Right lobe of liver (tissue), 6 donors: ENCODE measurements around the gene GPR142. TPM values are rescaled to one million over a fixed set of nuclear protein-coding genes. Genes with fewer than 3 reads are reported as not detected.

ENCODE experiments used
- ATAC-seq, 4 donors: fragments of 200-7000 bp; cut with Tn5 transposase; one replicate each; pipeline ENCODE4 v1.9.1; 2020; ENCODE audit warnings: mild to moderate bottlenecking in 4 of 4, moderate library complexity in 4 of 4
- DNase-seq, 3 donors: peaks; one replicate each; pipeline ENCODE4 v3.0.0-alpha.2; 2020
- H3K27ac ChIP-seq, 3 donors: fragments of 200-600 bp; one replicate each; pipeline ENCODE4 v1.8.0; 2022
- H3K27me3 ChIP-seq, 2 donors: fragments of 200-600 bp; one replicate each; pipeline ENCODE4 v1.8.0; 2022
- H3K36me3 ChIP-seq, 4 donors: fragments of 200-600 bp; sonication (generic) in 1 of 4; one replicate each; pipeline versions ENCODE4 v1.5.1 to v1.8.0; 2017 to 2022; ENCODE audit warnings: control low read depth in 1 of 4
- H3K4me1 ChIP-seq, 4 donors: fragments of 200-600 bp; sonication (generic) in 1 of 4; one replicate each; pipeline versions ENCODE4 v1.5.1 to v1.8.0; 2017 to 2022; ENCODE audit warnings: control low read depth in 1 of 4
- H3K4me3 ChIP-seq, 3 donors: fragments of 200-600 bp; one replicate each; pipeline ENCODE4 v1.8.0; 2022
- H3K9me3 ChIP-seq, 4 donors: fragments of 200-600 bp; sonication (generic) in 1 of 4; one replicate each; pipeline versions ENCODE4 v1.5.1 to v1.8.0; 2017 to 2022; ENCODE audit warnings: control low read depth in 1 of 4
- CTCF ChIP-seq, 4 donors: fragments of 200-600 bp in 3 of 4; fragments of 450-650 bp in 1 of 4; IDR thresholded peaks; one replicate each; pipeline versions ENCODE4 v1.5.1 to v1.8.0; 2016 to 2022; ENCODE audit warnings: antibody characterized with exemption in 4 of 4, mild to moderate bottlenecking in 2 of 4
- POLR2A ChIP-seq: fragments of 450-650 bp; IDR thresholded peaks from one replicate; pipeline ENCODE4 v1.6.1; 2017; ENCODE audit warnings: antibody characterized with exemption, mild to moderate bottlenecking
- WGBS: methylation state at CpG from one replicate; pipeline ENCODE4 v1.1.6; 2018; ENCODE audit warnings: low coverage, low lambda C conversion rate; ENCODE audit not compliant: insufficient coverage; ENCODE audit errors: missing lambda C conversion rate; 5-methylcytosine and 5-hydroxymethylcytosine counted together
- intact Hi-C, 2 donors: fragments of 100-400 bp; cut with DNase I; formaldehyde crosslinking; loops; one replicate each; pipeline versions ENCODE4 v1.11.2 to v1.14.1; 2022
- total RNA-seq, 6 experiments: library from RNA; depleted of rRNA in 2 of 6; stranded (reverse); fragments of >200 nt in 2 of 6; fragmentation: NEBNext Ultra II Directional in 3 of 6; extraction: Animal tissue kit (Norgen Biotek cat#: 25700) in 3 of 6; gene quantifications; one replicate each; pipeline versions ENCODE4 v1.1.0 to v1.2.4, GENCODE V29; 2016 to 2023
- donor health status: DM: no; HTN: yes; CAD: no.
- donor health status: DM: no; HTN: no; CAD: no.
- donor health status: DM: no; HTN: no; CAD: no.
- donor health status: DM: no; HTN: yes; CAD: no.
- donor health status: DM: no; HTN: yes; CAD: no.

The GPR142 gene
- total RNA-seq, 6 experiments from 2014 or later: 0.24 TPM; not detected in 5

DNA sequence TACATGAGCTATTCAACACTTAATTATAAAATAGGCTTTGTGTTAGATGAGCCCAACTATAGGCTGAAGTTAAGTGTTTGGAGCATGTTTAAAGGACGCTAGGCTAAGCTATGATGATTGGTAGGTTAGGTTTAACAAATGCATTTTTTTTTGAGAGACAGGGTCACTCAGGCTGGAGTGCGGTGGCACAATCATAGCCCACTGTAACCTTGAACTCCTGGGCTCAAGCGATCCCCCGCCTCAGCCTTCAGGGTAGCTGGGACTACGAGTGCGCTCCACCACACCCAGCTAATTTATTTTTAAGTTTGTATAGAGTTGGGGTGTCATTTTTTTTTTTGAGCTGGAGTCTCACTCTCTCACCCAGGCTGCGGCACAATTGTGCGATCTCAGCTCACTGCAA is 45.3 kb downstream of the GPR142 start:
- DNase-seq: no peak
- TF ChIP-seq POLR2A (no peak), CTCF (IDR thresholded peaks at IDR 0.05) (no peak)
- intact Hi-C loops: no loop called here
- Histone ChIP-seq H3K27me3 (no peaks in the 10 kb centered on the region), H3K4me1 (peaks cover 0 to 2% (median 0%) of the 10 kb centered on the region in 4 donors), H3K4me3 (no peak overlapping the region), H3K36me3 (no peaks in the 10 kb centered on the region), H3K27ac (no peak overlapping the region), H3K9me3 (no peaks in the 10 kb centered on the region)
- no peak for ATAC-seq
- WGBS: 91% methylated on average over 6 of the region's 8 CpGs

- Histone ChIP-seq H3K4me1 (no peaks in the 10 kb centered on the region), H3K27ac (no peak overlapping the region), H3K27me3 (no peaks in the 10 kb centered on the region), H3K4me3 (no peak overlapping the region), H3K36me3 (no peaks in the 10 kb centered on the region), H3K9me3 (no peaks in the 10 kb centered on the region)
- intact Hi-C loops: no loop called here
- 70% methylated on average over 7 of the region's 7 CpGs for WGBS
- no peak for TF ChIP-seq CTCF (IDR thresholded peaks at IDR 0.05)
- TF ChIP-seq POLR2A: no peak
- DNase-seq (no peak), ATAC-seq (no peak)
Observed at GRCh38 chr17:74413491-74413890, 46.2 kb downstream of the GPR142 start.

DNA sequence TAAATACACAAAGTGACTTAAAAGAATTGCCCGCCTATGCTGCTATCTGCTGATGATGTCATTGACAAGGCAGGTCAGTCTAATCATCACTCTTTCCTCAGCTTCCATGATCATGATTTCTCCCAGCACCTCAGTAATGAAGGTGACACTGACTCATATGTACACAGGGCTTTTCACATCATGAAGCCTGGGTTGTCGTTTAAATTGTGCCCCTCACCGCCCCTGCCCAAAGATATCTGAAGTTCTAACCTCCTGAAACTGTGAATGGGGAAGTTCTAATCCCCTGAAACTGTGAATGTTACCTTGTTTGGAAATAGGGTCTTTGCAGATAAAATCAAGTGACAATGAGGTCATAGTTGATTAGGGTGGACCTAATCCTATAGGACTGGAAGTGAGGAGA is 47.2 kb downstream of the GPR142 start:
- WGBS: 57% methylated on average over 3 of the region's 3 CpGs
- H3K27me3 ChIP-seq: no peaks in the 10 kb centered on the region
- intact Hi-C loops: no loop called here
- no peak overlapping the region for H3K27ac ChIP-seq
- H3K36me3 ChIP-seq: no peaks in the 10 kb centered on the region
- no peak for ATAC-seq
- DNase-seq: no peak
- H3K4me1 ChIP-seq: no peaks in the 10 kb centered on the region
- no peaks in the 10 kb centered on the region for H3K9me3 ChIP-seq
- no peak overlapping the region for H3K4me3 ChIP-seq
- TF ChIP-seq POLR2A (no peak), CTCF (IDR thresholded peaks at IDR 0.05) (no peak)

DNA sequence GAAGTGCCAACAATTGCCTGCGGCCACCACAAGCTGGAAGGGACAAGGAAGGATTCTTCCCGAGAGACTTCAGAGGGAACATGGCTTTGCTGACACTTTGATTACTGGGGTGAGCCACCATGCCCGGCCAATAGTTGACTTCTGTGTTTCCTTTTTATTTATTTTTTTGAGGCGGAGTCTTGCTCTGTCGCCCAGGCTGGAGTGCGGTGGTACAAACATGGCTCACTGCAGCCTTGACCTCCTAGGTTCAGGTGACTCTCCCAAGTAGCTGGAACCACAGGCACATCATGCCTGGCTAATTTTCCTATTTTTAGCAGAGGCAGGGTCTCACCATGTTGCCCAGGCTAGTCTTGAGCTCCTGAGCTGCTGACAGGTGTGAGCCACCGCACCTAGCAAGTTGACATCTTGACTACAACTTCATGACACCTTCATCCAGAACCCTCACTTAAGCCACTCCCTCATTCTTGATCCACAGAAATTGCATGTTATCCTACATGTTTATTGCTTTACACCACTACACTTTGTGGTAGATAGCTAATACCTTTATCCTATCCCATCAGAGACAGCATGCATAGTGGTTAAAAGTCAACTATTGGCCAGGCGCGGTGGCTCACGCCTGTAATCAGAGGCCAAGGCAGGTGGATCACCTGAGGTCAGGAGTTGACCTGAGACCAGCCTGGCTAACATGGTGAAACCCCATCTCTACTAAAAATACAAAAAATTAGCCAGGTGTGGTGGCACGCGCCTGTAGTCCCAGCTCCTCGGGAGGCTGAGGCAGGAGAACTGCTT is 48.5 kb downstream of the GPR142 start:
- ATAC-seq (no peak), DNase-seq (no peak)
- H3K27me3 ChIP-seq: no peaks in the 10 kb centered on the region
- no peak overlapping the region for H3K27ac ChIP-seq
- TF ChIP-seq POLR2A: no peak
- TF ChIP-seq CTCF (IDR thresholded peaks at IDR 0.05): no peak
- 78% methylated on average over 7 of the region's 13 CpGs for WGBS
- no peaks in the 10 kb centered on the region for H3K9me3 ChIP-seq
- H3K4me1 ChIP-seq: no peaks in the 10 kb centered on the region
- no peaks in the 10 kb centered on the region for H3K36me3 ChIP-seq
- no peak overlapping the region for H3K4me3 ChIP-seq
- intact Hi-C loops: no loop called here
